Mucosa of stomach (tissue), 1 donor: ENCODE results near the gene INTS11.
"Not testable (repeated sequence)": the region's sequence is repeated elsewhere in the genome, so short reads cannot be mapped to it uniquely, and the experiment has no call there.

ENCODE experiments used
- H3K27me3 ChIP-seq: one replicate; pipeline ENCODE4 v1.7.0; 2013; ENCODE audit warnings: mild to moderate bottlenecking, low read length; ENCODE audit not compliant: control insufficient read depth, insufficient read depth
- H3K36me3 ChIP-seq: one replicate; pipeline ENCODE4 v1.7.0; 2013; ENCODE audit warnings: low read length; ENCODE audit not compliant: control insufficient read depth, insufficient read depth
- H3K4me1 ChIP-seq: one replicate; pipeline ENCODE4 v1.7.0; 2013; ENCODE audit warnings: mild to moderate bottlenecking, low read length; ENCODE audit not compliant: control insufficient read depth, insufficient read depth
- H3K4me3 ChIP-seq: one replicate; pipeline ENCODE4 v1.7.0; 2013; ENCODE audit warnings: low read length
- H3K9ac ChIP-seq: one replicate; pipeline ENCODE4 v1.7.0; 2013; ENCODE audit warnings: mild to moderate bottlenecking, low read length, moderate library complexity
- H3K9me3 ChIP-seq: one replicate; pipeline ENCODE4 v1.7.0; 2013; ENCODE audit warnings: mild to moderate bottlenecking, low read length, moderate library complexity; ENCODE audit not compliant: control insufficient read depth
- donor health status: Pancreatic carcinoma.

The INTS11 gene

DNA sequence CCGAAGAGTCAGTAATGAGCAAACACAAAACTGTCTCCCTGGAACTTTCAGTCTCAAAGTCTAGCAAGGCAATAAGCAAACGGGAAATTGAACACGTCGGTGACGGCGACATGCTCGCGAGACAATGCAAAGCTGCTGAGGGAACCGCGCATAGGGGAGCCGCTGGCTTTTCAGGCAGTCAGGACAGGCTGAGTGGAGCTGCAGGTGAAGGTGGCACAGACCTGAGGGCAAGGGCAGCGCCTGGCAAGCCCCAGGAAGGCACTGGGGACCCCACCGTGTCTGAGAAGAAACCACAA is 4.9 kb downstream of the INTS11 start:
- Histone ChIP-seq H3K4me1 (peaks cover 30% of the 10 kb centered on the region), H3K36me3 (no peaks in the 10 kb centered on the region)

DNA sequence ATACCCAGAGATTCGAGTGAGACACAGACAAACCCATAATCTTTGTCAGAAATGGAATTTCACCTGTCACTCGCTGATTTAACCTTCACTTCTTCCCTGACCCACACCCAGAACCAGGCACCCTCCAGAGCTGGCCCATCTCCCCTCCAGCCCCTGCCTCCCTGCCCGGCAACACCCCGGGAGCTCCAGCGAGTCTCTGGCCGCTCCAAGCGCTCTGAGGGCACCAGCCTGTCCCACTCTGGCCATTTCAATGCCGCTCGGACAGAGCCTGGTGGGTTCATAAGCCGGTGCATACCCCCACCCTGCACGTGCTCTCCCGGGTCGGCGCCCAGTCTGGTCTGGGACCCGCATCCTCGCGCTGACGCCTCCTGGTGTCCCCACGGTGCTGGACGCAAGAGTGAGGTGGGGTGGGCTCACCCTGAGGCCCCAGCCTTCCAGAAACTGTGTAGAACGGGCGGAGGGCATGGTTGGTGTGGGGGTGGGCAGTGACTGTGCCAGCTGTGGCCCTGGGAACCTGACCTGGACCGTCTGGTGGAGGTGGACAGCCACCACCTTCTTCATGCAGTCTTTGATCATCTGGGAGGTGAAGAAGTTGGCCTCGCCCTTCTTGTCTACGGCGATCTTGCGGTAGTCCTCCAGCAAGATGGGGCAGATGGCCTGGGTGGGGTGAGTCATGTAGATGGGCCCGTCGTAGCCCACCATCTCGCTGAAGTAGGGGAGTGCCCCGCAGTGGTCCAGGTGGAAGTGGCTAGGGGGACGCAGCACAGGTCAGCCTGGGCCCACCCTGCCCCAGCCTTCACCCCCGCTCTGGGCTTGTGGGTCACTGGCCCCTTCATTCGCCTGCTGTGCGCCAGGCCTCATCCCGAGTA is 5.4 kb downstream of the INTS11 start:
- no peaks in the 10 kb centered on the region for H3K36me3 ChIP-seq

More for the DNA sequence above, 4.9 kb downstream of the INTS11 start:
- no peak overlapping the region for H3K9ac ChIP-seq
- no peaks in the 10 kb centered on the region for H3K9me3 ChIP-seq
- no peaks in the 10 kb centered on the region for H3K27me3 ChIP-seq
- no peak overlapping the region for H3K4me3 ChIP-seq

DNA sequence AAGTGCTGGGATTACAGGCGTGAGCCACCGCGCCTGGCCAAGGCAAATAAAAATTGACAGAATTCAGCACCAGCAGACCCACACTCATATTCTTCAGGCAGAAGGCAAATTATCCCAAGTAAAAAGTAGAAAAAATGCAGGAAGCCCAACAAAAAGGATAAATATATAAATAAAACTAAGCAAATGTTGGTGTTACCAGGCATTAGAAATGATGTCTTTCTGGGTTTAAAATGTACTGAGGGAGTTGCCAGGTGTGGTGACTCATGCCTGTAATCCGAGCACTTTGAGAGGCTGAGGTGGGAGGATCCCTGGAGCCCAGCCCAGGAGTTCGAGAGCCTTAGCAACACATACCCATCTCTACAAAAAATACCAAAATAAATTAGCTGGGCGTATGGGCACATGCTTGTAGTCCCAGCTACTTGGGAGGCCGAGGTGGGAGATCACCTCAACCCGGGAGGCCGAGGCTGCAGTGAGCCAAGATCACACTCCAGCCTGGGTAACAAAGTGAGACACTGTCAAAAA is 6.3 kb downstream of the INTS11 start:
- no peak overlapping the region for H3K4me3 ChIP-seq
- H3K27me3 ChIP-seq, result no peaks in the 10 kb centered on the region
- no peak overlapping the region for H3K9ac ChIP-seq
- H3K4me1 ChIP-seq, result peaks cover 27% of the 10 kb centered on the region
- H3K36me3 ChIP-seq, result no peaks in the 10 kb centered on the region
- H3K9me3 ChIP-seq, result no peaks in the 10 kb centered on the region

More for the DNA sequence above, 5.4 kb downstream of the INTS11 start:
- Histone ChIP-seq H3K9ac (no peak overlapping the region), H3K4me3 (no peak overlapping the region), H3K27me3 (no peaks in the 10 kb centered on the region), H3K9me3 (no peaks in the 10 kb centered on the region), H3K4me1 (peaks cover 30% of the 10 kb centered on the region)

DNA sequence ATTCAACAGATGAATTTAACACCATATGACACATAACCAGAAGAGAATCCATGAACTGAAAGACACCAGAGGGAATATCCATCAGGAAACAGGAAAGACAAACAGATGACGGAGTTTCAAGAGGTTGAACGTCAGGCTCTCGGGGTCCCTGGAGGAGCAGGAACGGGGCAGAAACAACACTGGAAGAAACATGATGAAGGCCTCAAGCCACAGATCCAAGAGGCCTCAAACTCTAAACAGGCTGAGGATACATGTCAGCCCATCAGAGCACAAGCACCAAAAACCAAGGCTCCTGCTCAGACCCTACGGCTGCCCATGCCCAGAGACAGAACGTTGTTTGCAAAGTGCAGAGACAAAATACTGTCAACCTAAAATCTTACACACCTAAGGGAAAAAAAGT is 7.0 kb downstream of the INTS11 start:
- H3K4me1 ChIP-seq, result peaks cover 21% of the 10 kb centered on the region
- no peaks in the 10 kb centered on the region for H3K27me3 ChIP-seq
- no peak overlapping the region for H3K9ac ChIP-seq

DNA sequence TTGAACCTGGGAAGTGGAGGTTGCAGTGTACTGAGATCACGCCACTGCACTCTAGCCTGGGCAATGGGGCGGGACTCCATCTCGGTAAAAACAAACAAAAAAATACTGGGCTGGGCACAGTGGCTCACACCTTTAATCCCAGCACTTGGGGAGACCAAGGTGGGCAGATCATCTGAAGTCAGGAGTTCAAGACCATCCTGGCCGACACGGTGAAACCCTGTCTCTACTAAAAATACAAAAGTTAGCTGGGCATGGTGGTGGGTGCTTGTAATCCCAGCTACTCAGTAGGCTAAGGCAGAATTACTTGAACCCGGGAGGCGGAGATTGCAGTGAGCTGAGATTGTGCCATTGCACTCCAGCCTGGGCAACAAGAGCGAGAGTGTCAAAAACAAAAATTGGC is 8.3 kb downstream of the INTS11 start:
- H3K27me3 ChIP-seq, H3K9me3 ChIP-seq, H3K4me3 ChIP-seq, H3K9ac ChIP-seq, H3K36me3 ChIP-seq: not testable (repeated sequence)
- H3K4me1 ChIP-seq, result peaks cover 21% of the 10 kb centered on the region

More for the DNA sequence above, 7.0 kb downstream of the INTS11 start:
- Histone ChIP-seq H3K36me3 (no peaks in the 10 kb centered on the region), H3K4me3 (no peak overlapping the region), H3K9me3 (no peaks in the 10 kb centered on the region)

DNA sequence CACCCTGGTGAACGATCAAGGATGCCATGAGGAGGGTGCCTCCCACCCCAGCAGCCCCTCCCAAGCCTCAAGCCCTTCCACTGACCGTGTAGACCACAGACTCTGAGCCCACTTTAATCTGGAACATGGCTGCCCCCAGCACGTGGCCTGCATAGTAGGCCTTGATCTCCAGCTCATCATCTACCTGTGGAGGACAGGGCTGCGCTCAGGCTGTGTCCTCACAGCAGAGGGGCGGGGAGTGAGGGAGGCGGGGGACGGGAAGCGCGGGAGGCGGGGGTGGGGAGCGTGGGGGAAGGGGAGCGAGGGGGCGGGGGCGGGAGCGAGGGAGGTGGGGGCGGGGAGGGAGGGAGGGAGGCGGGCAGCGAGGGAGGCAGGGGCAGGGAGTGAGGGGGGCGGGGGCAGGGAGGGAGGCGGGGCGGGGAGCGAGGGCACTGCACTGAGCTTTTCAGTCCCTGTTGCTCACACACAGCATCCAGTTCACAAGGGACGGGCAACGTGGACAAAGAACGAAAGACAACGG is 9.0 kb downstream of the INTS11 start:
- Histone ChIP-seq H3K36me3 (peaks cover 8% of the 10 kb centered on the region), H3K27me3 (no peaks in the 10 kb centered on the region), H3K9me3 (no peaks in the 10 kb centered on the region), H3K4me3 (no peak overlapping the region), H3K4me1 (peaks cover 17% of the 10 kb centered on the region), H3K9ac (no peak overlapping the region)

DNA sequence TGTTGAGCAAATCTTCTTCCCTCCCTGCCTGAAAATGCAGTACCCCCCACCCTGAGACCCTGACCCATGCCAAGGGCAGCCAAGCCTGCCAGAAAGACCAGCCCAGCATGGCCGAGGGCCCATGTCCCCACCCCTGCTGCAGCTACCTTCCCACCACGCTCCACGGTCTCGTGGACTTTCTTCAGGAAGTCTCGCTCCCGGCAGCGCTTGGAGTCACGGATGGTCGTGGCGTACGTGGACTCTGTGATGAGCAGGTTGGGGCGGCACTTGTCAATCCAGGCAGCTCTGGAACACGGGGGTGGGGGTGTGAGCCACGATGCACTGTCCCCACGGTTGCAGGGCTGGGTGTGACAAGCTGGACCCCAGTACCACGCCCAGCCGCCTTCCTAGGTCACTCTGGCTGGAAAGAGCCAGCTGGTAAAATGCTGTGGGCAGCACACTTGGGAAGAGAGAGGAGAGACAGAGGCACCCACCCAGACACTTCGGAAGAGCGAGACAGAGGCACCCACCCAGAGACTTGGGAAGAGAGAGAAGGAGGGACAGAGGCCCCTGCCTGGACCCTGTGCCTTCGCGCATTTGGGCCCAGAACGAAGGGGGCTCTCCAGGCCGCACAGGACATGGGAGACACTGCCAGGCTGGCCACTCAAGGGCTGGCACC is 9.7 kb downstream of the INTS11 start:
- no peaks in the 10 kb centered on the region for H3K27me3 ChIP-seq
- H3K4me1 ChIP-seq, result peaks cover 17% of the 10 kb centered on the region
- no peaks in the 10 kb centered on the region for H3K9me3 ChIP-seq
- H3K4me3 ChIP-seq, result no peak overlapping the region
- H3K36me3 ChIP-seq, result peaks cover 8% of the 10 kb centered on the region
- H3K9ac ChIP-seq, result no peak overlapping the region

DNA sequence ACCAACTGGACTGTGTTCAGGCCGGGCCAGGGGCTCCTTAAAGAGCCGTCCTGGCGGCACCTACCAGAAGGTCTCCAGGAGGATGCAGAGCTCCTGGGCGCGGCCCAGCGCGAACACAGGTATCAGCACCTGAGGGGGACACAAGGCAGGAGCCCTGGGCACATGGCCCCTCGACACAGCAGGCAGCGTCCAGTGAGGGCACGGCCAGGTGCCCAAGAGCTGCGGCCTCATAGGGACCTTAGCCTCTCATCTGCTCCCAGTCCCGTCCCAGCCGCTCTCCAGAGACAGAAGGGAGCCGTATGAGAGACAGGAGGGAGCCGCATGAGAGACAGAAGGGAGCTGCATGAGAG is 10.2 kb downstream of the INTS11 start:
- H3K9ac ChIP-seq, result no peak overlapping the region
- H3K4me1 ChIP-seq, result peaks cover 22% of the 10 kb centered on the region
- no peaks in the 10 kb centered on the region for H3K9me3 ChIP-seq
- no peak overlapping the region for H3K4me3 ChIP-seq
- H3K36me3 ChIP-seq, result peaks cover 8% of the 10 kb centered on the region
- no peaks in the 10 kb centered on the region for H3K27me3 ChIP-seq

DNA sequence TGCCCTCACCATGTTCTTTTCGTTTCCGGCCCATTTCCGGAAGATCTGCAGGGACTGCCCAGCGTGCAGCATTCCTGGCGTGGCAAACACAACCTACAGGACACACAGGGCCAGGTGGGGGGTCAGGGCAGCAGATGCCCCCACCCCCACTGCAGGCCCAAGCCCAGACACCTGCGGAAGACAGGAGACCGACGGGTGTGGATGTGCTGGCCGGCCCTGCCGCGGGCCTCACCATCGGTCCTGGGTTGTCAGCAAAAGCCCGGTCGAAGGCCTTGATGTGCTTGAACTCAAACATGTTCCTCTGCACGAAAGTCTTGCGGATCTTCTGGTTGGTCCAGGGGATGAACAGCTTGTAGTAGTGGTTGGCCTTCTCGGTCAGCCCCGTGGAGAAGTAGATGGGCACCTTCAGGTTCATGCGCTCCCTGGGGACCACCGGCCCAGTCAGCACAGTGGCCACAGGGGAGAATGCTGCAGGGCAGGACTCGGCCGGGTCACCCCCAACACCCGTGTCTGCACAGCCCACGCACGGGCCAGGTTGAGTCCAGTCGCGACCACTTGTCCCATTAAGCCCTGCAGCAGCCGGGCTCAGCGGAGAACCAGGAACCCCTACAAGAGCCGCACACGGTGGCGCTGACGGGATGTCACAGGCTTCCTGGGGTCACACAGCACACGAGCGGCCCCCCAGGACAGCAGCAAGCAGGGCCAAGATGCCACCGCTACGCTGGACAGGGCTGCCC is 10.8 kb downstream of the INTS11 start:
- no peaks in the 10 kb centered on the region for H3K9me3 ChIP-seq
- no peak overlapping the region for H3K4me3 ChIP-seq
- H3K27me3 ChIP-seq, result no peaks in the 10 kb centered on the region
- H3K4me1 ChIP-seq, result peaks cover 21% of the 10 kb centered on the region
- H3K36me3 ChIP-seq, result peaks cover 8% of the 10 kb centered on the region
- no peak overlapping the region for H3K9ac ChIP-seq

DNA sequence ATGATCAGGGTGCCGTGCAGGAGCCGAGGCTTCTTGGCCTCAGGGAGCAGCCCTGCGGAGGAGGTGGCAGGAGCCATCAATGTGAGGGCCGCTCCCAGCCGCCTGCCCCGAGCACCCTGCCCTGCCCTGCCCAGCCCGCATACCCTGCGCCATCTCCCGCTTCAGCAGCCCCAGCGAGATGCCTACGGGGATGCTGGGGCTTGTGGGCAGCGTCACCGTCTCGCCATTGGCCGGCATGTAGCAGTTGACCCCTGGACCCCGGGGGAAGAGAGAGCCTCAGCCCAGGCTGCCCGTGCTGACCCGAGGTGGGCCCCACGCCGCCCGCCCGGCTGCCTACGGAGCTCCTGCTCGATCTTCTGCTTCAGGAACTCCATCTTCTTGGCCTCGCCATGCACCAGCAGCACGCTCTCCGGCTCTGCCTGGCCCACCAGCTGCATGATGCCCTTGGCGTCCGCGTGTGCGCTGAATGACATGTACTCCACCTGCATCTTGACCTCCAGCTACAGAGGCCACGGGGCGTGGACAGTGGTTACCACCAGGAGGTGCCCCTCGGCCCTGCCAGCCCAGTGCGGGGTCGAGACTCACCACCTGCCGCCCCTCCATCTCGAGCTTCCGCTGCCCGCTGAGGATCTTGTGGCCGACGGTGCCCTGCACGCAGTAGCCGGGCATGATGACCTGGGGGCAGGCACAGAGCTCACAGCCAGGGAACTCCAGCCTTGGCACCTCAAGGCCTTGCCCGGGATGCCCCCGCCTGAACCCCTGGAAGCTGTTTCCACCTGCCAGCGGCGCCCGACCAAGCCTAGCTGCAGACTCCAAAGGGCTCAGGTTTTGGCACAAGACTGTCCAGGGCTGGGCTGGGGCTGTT is 11.8 kb downstream of the INTS11 start:
- no peak overlapping the region for H3K4me3 ChIP-seq
- H3K9me3 ChIP-seq, result no peaks in the 10 kb centered on the region
- no peak overlapping the region for H3K9ac ChIP-seq
- H3K4me1 ChIP-seq, result peaks cover 11% of the 10 kb centered on the region
- no peaks in the 10 kb centered on the region for H3K27me3 ChIP-seq
- H3K36me3 ChIP-seq, result peaks cover 8% of the 10 kb centered on the region
